H7 (cell line): ENCODE data around the gene PTPRT. TPM values are rescaled to one million over a fixed set of nuclear protein-coding genes. Genes with fewer than 3 reads are reported as not detected.
"Not testable (repeated sequence)": the region's sequence is repeated elsewhere in the genome, so short reads cannot be mapped to it uniquely, and the experiment has no call there.

ENCODE experiments used
- DNase-seq: peaks from one replicate; pipeline ENCODE4 v3.0.0; 2012
- H3K27me3 ChIP-seq: 2 replicates; pipeline ENCODE4 v1.6.0; 2011; ENCODE audit warnings: mild to moderate bottlenecking, low read length; ENCODE audit not compliant: control insufficient read depth, insufficient read depth
- H3K36me3 ChIP-seq: replicated peaks from 2 replicates; pipeline ENCODE4 v1.5.1; 2011; ENCODE audit warnings: low read length; ENCODE audit not compliant: control insufficient read depth, insufficient read depth
- H3K4me3 ChIP-seq: 2 replicates; pipeline ENCODE4 v1.5.1; 2011; ENCODE audit warnings: low read depth, mild to moderate bottlenecking, control low read depth, low read length, moderate library complexity; ENCODE audit not compliant: insufficient read depth
- total RNA-seq: library from RNA; depleted of rRNA; stranded (reverse); fragments of >200 nt; shearing (Covaris generic); gene quantifications from 2 replicates; pipeline ENCODE4 v1.2.3, GENCODE V29; 2014

PTPRT gene
- total RNA-seq, 1 experiment from 2014 or later, result 0.07 TPM

DNA sequence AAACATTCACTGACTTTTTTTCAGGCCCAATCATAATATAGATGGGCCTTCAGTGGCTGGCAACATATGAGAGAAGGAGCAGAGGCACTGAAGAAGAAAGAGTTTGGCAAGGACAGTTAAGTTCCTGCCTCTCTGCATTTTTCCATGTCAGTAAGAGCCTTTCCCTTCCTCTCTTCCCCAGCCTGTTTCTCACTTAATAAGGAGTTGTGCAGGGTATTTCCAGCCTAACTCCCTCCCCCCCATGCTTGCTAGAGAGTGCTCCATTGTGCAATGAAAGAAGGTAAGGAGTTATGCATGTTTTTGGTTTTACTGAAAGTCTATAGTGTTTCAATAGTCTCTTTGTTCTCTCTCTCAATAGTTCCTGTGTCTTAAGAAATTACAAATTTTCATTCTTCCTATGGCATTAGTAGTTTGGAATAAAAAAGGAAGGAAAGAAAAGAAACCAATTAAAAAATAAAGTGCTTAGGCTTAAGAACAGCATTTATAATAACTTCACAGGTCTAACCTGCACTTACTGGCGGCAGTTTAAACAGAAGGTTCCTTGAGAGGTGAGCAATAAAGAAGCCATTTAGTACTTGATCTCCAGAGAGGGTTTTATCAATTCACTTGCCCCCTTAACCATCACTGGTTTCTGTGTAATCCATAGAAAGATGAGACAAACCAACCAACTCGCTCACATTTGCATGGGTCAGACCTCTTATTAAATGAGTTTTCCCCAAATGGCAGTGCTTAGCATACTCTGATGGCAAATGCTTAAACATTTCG, 251.1 kb downstream of the PTPRT start:
- peak; percentile 12 for DNase-seq
- H3K36me3 ChIP-seq, result no peaks in the 10 kb centered on the region
- no peaks in the 10 kb centered on the region for H3K27me3 ChIP-seq
- H3K4me3 ChIP-seq, result no peak overlapping the region

DNA sequence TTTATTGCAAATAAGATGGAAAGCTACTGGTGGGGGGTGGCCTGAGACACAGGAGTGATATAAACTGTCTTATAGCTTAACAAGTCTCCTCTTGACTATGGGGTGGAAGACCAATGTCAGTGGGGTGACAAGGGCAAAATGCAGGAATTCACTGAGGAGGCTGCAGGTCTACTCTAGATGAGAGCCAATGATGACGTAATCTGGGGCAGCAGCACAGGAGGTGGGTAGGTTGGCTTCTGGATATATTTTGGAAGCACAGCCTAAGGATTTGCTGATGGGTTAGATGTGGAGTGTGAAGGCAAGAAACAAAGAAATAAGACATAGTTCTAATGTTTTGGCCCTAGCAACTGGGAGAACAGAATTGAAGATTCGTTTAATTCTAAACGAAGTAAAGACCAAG, 253.2 kb downstream of the PTPRT start:
- Histone ChIP-seq H3K36me3 (no peaks in the 10 kb centered on the region), H3K4me3 (no peak overlapping the region), H3K27me3 (no peaks in the 10 kb centered on the region)
- peak; percentile 35 for DNase-seq

DNA sequence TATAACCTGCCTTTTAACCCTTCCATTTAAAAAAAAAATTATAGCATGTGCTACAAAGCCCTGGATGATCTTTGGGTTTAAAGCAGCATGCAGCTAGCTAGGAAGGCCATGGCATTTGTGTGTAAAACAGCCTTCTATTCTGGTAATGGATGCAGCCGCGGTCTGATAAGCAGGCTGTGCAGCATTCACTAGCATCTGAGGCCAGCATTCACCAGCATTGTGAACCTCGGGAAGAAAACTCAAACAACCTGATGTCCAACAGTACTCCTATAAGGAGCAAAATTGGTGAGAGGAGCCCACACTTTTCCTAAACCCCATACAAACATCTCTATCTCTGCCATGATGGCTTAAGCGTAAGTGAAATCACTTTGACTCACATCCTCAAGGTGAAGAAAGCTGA, 265.5 kb downstream of the PTPRT start:
- no peak for DNase-seq
- Histone ChIP-seq H3K36me3 (no peaks in the 10 kb centered on the region), H3K4me3 (no peak overlapping the region), H3K27me3 (no peaks in the 10 kb centered on the region; the same call in 1 of the 2 replicates)

DNA sequence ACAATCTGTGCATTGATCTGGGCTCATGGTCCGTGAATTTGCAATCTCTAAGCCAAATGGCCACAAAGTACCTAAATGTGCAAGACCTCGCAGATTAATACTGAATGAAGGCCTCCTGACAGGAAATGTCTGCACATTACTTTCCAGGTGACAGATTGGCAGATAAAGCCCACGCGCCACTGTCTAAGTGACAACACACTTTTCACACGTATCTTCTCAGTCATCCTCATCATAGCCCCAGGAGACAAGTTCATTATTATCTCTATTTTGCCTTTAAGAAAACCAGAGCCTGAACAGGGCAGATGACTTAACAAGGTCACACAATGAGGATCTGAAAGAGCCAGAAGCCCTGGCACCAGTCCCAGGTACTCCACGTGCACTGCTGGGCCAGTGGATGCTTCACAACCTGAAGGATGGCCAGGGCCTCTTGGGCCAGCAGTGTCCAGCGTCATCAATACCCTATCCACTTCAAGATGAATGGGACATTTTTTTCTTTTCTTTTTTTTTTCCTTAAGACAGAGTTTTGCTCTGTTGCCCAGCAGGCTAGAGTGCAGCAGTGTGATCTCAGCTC, 266.3 kb downstream of the PTPRT start:
- DNase-seq, result no peak
- Histone ChIP-seq H3K36me3 (no peaks in the 10 kb centered on the region), H3K4me3 (no peak overlapping the region), H3K27me3 (no peaks in the 10 kb centered on the region; the same call in 1 of the 2 replicates)

DNA sequence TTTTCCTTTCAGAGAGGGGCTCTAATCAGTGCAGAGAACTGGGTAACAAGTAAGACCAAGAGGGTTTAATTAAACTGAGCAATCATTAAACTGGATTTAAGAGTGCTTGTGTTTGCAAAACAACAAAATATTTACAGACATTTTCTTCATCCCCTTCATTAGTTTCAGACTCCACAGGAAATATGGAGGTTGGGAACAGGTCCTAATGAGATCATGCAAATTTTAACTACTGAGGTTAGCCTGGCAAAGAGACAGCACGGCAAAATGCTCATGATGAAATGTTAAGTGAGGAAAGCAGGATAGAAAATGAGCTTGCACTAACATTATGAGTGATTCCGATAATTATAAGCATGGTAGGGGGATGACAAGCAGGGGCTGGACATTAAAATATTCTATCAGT, 268.9 kb downstream of the PTPRT start:
- no peak overlapping the region for H3K4me3 ChIP-seq
- H3K36me3 ChIP-seq, result no peaks in the 10 kb centered on the region
- no peak for DNase-seq
- H3K27me3 ChIP-seq, result no peaks in the 10 kb centered on the region; the same call in 1 of the 2 replicates

DNA sequence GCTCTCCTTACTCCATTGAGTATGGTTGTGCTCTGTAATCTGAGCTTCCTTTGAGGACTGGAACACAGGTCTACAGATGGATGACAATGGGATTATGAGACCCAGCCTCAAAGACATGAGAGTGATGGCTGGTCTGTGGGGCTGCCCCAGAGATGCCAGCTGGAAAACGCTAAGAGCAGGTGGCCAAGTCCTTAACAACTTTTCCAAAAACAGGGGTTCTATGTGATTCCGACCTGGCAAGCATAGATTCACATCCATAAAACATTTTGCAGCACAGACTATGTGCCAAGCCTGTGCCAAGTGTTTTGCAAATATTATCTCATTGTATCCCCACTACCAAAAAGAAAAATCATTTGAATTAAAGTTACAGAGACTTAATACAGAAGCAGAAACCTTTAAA, 270.4 kb downstream of the PTPRT start:
- Histone ChIP-seq H3K4me3 (no peak overlapping the region), H3K36me3 (no peaks in the 10 kb centered on the region), H3K27me3 (no peaks in the 10 kb centered on the region)
- DNase-seq, result no peak

DNA sequence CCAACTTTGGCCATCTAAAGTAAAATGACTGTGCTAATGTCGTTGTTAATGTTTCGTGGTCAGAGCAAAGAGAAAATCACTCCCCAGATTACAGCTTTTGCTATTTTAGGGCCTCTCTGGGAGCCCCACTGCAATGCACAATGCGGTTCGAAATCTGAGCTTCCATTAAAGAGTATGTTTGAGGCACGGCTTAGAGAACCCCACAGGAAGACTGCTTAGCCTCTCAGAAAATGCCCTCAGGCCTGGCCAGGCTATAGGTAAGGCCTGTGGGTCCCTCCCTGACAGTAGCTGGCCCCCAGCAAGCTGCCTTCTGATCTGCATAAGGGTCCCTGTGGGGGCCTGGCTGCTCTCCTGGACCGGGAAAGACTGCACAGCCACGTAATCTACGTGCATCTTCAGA, 274.6 kb downstream of the PTPRT start:
- no peak for DNase-seq
- Histone ChIP-seq H3K27me3 (no peaks in the 10 kb centered on the region), H3K4me3 (no peak overlapping the region)

DNA sequence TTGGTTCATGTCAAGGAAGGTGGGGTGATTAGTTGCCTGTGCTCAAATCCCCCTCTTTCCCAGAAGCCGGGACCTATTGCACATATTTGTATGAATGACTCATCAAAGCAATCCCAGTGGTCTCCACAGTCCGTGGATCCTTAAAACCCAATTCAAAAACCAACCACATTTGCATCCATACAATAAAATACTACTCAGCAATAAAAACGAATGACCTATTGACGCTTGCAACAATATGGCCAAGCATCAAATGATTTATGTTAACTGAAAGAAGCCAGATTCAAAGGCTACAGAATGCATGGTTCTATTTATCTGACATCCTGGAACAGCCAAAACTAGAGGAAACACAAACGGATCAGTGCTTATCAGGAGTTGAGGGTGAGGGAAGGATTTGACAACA, 275.4 kb downstream of the PTPRT start:
- Histone ChIP-seq H3K36me3 (no peaks in the 10 kb centered on the region), H3K4me3 (no peak overlapping the region), H3K27me3 (no peaks in the 10 kb centered on the region)
- DNase-seq, result no peak

More for the DNA sequence above, 274.6 kb downstream of the PTPRT start:
- no peaks in the 10 kb centered on the region for H3K36me3 ChIP-seq

DNA sequence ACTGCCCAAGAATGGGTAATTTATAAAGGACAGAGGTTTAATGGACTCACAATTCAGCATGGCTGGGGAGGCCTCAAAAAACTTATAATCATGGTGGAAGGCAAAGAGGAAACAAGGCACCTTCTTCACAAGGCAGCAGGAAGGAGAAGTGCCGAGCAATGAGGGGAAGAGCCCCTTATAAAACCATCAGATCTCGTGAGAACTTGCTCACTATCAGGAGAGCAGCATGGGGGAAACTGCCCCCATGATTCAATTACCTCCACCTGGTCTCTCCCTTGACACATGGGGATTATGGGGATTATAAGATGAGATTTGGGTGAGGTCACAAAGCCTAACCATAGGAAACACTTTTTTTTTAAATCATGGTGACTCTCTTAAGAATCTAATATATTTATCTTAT, 278.9 kb downstream of the PTPRT start:
- not testable (repeated sequence) for H3K4me3 ChIP-seq, H3K27me3 ChIP-seq, DNase-seq

DNA sequence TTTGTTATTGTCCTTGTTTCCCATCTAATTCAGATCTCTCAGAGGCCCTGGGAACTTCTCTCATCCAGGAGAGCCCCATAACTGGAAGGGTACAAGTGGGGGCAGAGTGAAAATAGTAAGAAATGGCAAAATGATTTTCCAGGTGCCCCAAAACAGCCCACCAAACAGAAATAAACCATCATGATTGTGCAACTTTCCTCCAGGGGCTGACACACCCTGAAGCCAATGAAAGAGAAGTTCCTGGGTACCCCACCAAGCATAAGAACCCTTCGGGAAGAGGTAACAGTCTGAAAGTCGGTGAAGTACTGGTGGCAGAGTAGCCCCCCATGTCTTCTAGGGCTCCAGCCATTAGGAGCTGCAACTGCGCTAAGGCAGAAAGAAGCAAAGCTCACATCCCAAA, 282.0 kb downstream of the PTPRT start:
- H3K27me3 ChIP-seq, result no peaks in the 10 kb centered on the region
- no peak for DNase-seq
- no peaks in the 10 kb centered on the region for H3K36me3 ChIP-seq
- no peak overlapping the region for H3K4me3 ChIP-seq

More for the DNA sequence above, 278.9 kb downstream of the PTPRT start:
- not testable (repeated sequence) for H3K36me3 ChIP-seq

DNA sequence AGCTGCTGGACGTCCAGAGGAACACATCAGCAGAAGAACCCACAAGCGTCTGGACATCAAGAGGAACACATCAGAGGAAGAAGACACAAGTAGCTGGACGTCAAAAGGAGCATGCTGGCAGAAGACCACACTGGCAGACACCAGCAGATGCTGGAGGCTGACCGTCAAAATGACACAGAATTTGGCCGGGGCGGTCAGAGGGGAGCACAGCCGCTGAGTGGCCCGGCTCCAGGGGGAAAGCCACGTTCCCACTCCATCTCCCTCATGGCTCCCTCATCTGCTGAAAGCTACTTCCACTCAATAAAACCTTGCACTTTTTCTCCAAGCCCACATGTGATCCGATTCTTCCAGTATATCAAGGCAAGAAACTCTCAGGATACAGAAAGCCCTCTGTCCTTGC, 283.6 kb downstream of the PTPRT start:
- H3K36me3 ChIP-seq, result no peaks in the 10 kb centered on the region
- H3K27me3 ChIP-seq, result no peaks in the 10 kb centered on the region
- no peak for DNase-seq
- H3K4me3 ChIP-seq, result no peak overlapping the region

DNA sequence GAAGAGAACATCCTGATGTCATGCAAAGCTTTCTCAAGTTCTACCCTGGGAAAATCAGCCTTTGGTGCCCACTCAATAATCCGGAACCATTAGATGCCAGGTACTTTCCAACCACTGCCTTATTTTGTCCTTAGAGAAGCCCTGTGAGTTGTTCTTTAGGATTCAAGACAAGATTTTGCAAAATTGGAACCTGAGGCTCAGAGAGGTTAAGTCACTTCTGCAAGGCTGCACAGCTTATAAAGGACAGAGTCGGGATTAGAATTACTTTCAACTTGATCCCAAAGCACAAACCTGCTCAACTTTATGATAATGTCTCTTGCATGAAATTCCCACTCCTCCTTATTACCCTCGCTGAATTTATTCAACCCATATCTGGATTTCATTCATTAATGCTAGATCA, 287.2 kb downstream of the PTPRT start:
- Histone ChIP-seq H3K27me3 (no peaks in the 10 kb centered on the region), H3K4me3 (no peak overlapping the region), H3K36me3 (no peaks in the 10 kb centered on the region)
- DNase-seq, result no peak

DNA sequence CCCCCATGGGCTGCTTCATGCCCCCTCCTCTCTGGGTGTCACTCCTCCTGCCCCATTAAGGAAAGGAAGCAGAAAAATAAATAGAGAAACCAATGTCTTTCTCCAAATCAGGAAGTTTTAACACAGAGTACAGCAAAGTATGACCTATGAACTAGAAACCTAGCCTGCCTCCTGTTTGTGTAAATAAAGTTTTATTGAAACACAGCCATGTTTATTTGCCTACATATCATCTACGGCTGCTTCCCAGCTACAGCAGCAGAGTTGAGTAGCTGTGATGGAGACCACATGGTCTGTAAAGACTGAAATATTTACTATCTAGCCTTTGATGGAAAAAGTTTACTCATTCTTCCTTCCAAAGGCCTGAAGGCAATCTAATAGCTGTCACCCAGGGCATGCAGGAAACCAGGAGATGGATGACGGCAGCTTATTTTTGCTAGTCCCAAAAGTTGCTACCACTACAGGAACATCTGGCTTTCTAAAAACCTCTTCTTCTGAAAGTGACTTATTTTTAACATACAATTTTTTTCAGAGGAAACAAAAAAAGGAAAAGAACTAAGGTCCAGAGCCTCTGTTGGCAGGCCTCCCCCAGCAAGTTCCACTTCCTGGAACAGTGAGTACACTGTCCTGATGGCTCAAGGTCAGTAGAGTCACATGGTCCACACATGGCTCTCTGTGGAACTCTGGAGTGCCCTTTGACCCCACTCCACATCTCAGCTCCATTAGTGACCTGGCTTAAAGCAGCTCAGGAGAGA, 287.8 kb downstream of the PTPRT start:
- DNase-seq, result no peak
- H3K36me3 ChIP-seq, result no peaks in the 10 kb centered on the region
- H3K27me3 ChIP-seq, result no peaks in the 10 kb centered on the region
- H3K4me3 ChIP-seq, result no peak overlapping the region

DNA sequence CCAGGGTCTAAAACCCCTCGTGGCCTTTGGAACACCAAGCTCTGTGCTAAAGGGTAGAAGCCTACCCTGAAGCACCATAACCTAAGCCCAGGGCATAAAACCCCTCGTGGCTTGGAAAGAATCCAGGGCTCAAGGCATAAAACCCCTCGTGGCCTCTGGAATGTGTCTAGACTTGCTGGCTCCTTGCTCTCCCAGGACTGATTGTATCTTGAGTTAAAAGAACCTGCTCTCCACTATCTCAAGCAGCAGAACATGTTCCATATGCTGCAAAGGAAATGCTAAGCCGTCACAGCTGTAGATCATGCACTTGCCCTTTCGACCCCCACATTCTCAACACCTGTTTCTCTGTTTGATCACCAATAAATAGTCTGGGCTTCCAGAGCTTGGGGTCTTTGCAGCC, 288.9 kb downstream of the PTPRT start:
- not testable (repeated sequence) for H3K36me3 ChIP-seq, H3K27me3 ChIP-seq, DNase-seq, H3K4me3 ChIP-seq

DNA sequence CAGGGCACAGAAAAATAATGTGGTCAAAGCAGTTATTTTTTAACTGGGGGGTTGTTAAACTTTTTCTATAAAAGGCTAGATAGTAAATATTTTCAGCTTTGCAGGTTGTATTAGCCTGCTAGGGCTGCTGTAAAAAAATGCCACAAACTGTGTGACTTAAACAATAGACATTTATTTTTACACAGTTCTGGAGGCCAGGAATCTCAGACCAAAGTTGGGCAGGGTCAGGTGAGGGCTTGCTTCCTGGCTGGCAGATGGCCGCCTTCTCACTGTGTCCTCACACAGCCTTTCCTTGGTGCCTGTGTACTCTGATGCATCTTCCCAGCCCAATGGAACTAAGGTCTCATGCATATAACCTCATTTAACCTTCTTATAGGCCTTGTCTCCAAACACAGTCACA, 294.7 kb downstream of the PTPRT start:
- H3K4me3 ChIP-seq, result no peak overlapping the region
- no peaks in the 10 kb centered on the region; the same call in 1 of the 2 replicates for H3K27me3 ChIP-seq
- no peaks in the 10 kb centered on the region for H3K36me3 ChIP-seq
- no peak for DNase-seq
